CD4-positive, alpha-beta T cell treated with Interleukin-4 for 4 hours (primary cell): ENCODE results near the gene COL26A1.
A peak's percentile ranks its signal among the peaks of the same experiment; 100 is the strongest.

ENCODE experiments used
- DNase-seq: peaks from one replicate; pipeline ENCODE4 v3.0.0-alpha.2; 2020

COL26A1 gene

DNA sequence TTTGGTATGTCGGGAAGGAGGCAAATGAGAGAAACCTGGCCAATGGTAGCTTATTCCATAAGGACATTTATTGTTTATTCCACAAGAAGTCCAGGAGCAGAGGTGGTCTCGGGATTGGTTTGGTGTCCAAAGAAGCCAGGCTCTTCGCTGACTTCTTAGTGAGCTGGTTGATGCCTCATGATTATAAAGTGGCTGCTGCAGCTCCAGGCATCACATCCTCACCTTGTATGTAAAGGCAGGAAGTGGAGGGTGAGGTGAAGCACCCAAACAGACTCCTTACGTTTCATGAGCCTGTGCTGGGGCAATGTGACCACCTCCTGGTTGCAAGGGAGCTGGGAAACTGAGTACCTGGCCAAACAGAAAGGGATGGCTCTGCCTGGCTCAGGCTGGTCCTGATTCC lies 174.0 kb downstream of the COL26A1 start:
- no peak for DNase-seq

- DNase-seq: no peak
Measured at GRCh38 chr7:101537205-101537604, 174.5 kb downstream of the COL26A1 start.

DNA sequence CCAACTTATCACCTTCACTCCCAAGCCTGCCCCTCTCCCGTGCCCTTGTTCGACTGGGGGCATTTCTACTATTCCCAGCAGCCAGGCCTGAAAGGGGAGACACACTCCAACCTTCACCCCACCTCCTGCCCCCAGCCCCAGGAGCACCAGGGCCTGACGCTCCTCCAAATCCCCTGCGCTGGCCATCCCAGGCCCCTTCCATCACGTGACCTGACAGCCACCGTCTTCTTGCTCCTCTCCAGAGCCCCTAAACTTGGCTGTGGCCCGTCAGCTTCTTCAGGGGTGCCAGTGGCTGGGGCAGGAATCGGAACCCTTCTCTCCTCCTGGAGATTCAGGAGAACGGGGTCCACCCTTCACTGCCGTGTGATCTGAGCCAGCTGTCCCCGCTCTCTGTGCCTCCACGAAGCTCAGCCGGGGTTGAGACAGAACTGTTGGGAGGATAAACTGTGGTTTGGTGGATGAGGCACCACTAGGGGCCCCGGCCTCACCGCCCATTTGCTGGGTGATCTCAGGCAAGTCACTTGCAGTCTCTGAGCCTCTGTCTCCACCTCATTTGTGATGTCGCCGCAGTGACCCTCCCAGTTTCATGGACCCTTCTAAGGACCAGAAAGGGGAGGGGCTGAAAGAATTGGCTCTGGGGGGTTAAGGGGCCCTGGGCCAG lies 175.4 kb downstream of the COL26A1 start:
- DNase-seq: no peak

DNA sequence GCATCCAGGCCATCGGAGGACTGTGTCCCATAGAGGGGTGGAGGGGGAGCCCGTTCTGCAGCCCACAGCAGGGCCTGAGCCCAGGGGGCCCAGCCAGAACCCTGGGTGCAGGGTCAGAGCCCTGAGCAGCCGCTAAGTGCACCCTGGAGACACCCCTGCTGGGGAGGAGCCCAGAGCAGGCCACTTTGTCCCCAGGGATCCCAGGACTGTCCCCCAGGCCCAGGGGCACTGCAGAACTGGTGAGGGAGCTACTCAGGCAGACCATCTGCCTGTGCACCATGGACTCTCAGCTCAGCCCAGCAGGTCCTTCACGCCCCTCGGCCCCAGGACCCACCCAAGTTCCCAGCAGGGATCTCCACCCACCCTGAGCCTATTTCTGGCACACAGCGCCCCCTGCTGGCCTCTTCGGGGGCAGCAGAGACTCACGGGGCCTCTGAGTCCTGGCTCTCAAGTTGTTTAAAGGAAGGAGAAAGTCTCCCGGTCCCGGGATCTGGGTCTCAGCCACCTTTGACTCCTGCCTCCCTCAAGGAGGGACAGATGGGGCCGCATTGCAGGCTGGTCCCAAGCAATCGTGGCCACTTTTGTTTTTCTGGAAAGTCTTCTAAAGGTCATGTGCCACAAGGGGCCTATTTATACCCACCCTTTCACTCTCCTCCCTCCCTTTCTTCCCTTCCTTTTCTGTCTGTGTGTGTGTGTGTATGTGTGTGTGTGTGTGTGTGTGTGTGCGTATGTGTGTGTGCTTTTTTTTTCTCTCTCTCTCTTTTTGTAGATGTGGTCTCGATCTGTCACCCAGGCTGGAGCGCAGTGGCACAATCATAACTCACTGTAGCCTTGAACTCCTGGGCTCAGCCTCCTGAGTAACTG lies 176.2 kb downstream of the COL26A1 start:
- DNase-seq: peak; percentile 19

DNA sequence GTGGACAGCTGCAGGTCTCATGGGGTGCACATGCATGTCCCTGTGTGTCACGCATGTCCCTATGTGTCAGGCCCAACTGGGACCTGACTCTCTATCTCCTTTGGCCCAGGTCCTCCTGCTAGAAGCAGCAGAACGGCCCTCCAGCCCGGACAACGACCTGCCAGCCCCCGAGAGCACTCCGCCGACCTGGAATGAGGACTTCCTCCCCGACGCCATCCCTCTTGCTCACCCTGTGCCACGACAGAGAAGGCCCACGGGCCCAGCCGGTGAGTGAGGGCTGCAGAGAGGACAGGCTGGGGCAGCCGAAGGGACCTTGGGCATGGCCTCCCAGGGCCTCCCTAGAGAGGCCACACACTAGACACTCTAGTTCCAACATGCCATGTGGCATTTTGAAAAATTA lies 177.1 kb downstream of the COL26A1 start:
- no peak for DNase-seq

DNA sequence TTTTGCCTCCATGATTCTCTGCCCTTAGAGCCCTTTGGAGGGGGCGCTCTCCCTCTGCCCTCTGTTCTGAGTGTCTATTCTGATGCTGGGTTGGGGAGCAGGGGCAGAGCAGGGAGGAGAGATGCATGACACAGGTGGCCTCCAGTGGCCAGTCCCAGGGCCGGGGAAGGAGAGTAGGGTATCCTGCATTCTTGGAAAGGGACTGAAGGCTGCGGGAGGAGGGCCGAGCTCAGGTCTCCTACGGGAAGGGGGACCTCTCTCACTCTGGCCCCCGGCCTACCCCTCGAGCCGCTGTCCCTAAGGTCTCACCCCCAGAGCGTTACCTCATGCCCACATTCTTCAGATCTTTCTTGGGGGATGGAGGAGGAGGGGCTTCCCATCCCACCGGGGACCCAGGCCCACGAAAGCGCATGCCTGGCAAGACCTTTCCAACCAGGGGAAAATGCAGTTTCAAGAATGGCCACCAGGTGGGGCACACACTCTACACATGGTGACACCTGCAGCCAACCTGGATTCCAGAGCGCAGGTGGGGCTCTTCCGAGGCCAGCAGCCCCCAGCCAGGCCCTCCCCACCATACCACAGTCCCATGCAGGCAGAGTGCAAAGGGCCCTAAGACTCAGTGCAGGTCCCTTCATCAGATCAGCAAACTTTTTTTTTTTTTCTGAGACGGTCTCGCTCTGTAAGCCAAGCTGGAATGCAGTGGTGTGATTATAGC lies 180.0 kb downstream of the COL26A1 start:
- peak; percentile 68 for DNase-seq

DNA sequence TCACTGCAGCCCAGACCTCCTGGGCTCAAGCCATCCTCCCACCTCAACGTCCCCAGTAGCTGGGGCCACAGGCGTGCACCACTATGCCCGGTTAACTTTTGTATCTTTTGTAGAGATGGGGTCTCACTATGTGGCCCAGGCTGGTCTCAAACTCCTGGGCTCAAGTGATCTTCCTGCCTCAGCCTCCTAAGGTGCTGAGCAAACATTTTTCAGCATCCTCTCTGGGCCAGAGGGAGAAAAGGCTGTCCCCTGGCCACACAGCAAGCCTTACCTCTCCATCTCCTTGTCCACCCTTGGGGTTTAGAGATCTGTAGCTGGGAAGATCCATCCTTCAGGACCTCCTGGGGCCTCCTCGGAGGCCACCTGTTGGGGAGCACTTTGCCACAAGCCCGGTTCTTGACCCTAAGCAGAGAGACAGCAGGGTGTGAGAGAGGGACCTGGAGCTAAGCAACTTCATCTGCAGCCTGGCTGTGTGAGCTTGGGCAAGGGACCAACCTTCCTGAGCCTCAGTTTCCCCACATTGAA lies 180.6 kb downstream of the COL26A1 start:
- no peak for DNase-seq

- DNase-seq: no peak
Measured at GRCh38 chr7:101543846-101544245, 181.2 kb downstream of the COL26A1 start.

GRCh38 chr7:101545441-101546190 lies 182.9 kb downstream of the COL26A1 start:
- DNase-seq: no peak

DNA sequence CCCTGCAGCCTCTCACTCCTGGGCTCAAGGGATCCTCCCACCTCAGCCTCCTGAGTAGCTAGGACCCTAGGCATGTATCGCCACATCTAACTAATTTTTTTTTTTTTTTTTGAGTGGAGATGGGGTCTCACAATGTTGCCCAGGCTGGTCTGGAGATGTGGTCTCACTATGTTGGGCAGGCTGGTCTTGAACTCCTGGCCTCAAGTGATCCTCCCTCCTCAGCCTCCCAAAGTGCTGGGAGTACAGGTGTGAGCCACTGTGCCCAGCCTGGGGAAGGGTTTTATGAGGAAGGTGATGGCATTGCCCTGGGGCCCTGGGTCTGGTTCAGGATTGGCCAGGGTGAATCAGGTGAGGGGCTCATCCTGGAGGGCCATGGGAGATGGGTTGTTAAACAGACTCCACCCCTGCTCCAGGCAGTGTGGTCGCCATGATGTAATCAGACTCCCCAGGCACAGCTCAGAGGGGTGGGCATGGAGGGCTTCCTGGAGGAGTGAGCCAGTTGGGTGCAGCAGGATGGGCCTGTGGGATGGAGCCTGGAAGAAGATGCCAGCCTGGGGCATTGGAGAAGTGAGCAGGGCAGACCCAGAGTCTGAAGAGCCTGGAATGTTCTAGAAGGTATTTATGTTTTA lies 183.7 kb downstream of the COL26A1 start:
- no peak for DNase-seq

DNA sequence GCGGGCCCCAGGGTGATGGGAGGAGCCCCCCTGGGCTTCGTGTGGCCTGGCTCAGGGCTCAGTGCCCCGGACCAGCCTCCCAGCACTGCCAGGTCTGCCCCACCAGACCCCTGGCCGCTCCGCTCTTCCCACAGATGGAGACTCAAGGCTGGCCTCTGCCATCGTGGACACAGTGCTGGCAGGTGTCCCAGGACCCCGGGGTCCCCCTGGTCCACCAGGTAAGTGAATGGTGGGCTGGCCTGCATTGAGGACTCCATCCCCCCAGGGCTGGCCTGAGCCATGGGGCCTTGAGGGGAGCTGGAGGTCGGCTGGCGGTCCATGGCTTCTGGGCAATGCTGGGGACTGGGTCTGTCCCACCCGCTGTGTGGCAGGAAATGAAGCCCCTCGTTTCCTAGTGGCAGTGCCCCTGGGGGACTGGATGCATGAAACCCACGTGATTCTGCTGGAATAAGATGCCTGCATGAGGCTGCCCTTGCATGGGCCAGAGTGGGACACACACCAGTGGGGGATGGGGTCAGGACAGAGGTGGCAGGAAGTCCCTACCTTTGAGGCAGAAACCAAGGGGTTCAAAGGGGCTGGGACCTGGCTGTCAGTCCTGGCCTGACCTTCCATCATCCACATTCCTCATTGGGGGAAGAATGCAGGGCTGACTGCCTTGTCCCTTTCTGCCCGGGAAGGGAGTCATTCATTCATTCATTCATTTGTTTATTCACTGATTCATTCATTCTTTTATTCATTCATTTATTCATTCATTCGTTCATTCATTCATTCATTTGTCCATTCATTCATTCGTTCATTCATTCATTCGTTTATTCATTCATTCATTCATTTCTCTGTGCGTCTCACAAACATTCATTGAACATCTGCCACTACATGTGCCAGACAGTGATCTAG lies 184.6 kb downstream of the COL26A1 start:
- no peak for DNase-seq

- DNase-seq: no peak
Measured at GRCh38 chr7:101547916-101548661, 185.4 kb downstream of the COL26A1 start.

DNA sequence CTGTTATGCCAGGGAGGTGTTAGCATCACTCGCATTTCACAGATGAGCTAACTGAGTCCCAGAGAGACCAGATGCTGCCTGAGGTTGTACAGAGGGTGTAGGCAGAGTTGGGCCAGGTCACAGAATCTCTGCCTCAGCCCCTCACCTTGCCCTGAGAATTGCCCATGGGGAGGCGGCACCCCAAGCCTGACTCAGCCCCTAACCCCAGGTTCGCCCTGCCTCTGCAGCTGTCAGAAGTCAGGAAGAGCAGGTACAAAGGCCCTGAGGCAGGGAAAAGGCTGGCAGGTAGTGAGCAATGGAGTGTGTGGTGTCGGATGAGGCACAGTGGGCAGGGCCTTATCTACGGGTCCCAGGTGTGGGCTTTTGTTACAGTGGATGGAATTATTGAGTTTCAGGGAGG lies 187.1 kb downstream of the COL26A1 start:
- no peak for DNase-seq

- no peak for DNase-seq
Measured at GRCh38 chr7:101550641-101551541, 188.2 kb downstream of the COL26A1 start.

DNA sequence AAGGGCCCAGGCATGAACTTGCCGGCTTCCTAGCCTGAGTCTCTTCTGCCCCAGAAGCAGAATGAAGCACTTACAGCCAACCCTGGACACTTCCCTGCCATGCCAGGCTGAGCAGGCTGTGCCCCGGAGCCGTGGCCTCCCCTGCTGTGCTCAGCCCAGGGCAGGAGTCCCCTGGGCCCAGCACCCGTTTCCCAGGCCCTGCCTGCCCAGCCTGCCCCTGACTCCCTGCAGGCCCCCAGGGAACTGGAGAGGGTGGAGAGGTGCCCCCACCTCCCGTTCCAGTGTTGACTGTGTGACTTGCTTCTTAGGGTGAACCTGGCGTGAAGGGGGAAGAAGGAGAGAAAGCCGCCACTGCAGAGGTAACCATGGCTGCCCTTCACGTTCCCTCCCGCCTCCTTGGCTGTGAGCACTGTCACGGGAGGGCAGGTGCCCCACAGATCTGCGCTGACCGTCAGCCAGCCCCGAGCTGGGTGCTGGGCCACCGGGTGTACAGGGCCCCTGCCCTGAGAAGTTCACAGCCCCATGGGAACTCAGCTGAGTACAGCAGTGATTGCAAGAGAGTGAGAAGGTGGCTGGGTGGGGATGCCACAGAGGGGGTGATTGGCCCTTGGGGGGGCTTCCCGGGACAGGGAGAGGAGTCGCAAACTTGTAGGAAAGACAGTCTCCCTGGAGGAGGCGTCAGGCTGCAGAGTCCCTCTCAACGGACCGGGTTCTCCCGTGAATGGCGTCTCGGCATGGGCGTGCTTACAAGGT lies 190.5 kb downstream of the COL26A1 start:
- no peak for DNase-seq

DNA sequence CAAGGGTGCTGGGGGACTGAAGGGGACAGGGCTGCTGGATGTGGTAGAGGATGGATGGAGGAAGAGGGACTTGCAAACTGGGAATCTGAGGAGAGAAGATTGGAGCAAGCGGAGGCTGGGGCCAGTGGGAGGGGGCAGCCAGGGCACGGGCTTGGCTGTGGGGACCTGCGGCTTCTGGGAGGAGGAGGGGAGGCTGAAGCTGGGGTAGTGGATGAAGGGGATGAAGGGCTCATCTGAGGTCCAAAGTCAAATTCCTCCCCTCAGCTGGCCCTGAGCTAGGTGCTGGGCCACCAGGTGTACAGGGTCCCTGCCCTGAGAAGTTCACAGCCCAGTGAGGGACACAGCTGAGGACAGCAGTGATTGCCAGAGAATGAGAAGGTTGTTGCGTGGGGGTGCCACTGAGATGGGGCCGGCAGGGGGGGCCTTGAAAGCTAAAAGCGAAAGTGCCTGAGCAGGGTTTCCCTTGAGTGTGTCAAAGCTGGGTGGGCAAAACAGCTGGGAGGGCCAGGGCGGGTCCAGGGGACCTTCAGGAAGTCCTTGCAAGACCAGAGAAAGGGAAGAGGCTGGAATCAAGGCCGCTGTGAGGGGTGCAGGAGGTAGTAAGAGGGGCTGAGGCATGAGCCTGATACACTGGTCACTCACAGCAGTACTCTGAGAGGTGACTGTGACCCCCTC lies 191.2 kb downstream of the COL26A1 start:
- no peak for DNase-seq

DNA sequence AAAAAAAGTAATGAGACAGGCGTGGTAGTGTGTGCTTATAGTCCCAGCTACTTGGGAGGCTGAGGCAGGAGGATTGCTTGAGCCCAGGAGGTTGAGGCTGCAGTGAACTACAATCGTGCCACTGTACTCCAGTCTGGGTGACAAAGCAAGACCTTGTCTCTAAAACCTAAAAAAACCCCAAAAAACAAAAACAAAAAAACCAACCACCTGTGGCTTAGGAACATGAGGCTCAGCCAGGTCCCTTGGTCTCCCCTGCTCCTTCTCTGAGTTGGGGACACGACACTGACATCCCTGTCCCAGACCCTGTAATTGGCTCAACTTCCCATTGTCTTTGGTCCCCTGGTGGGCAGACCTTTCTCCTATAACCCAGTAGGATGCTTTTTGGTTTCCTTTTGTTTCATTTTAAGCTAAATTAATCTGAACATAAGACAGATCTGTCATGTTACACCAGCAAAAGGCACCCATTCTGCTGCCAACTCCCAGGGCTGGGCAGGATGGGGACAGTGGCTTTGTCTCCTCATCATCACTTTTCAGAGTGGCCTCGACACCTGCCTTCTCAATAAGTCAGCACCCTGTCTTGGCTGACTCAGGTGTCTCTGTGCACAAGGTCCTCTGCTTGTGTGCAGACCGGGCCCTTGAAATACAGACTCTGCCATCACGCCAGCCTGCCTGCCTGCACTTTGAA lies 192.1 kb downstream of the COL26A1 start:
- DNase-seq: no peak
